ES-I3 (cell line): ENCODE data around the gene C1QTNF6.

Experiments used
- H3K36me3 ChIP-seq: 2 replicates; pipeline ENCODE4 v1.6.1; 2013; ENCODE audit warnings: mild to moderate bottlenecking, low read length, control low read depth, moderate library complexity; ENCODE audit not compliant: insufficient read depth
- H3K4me1 ChIP-seq: 2 replicates; pipeline ENCODE4 v1.6.1; 2013; ENCODE audit warnings: mild to moderate bottlenecking, control low read depth, low read length; ENCODE audit not compliant: insufficient read depth
- H3K9ac ChIP-seq: 2 replicates; pipeline ENCODE4 v1.6.1; 2013; ENCODE audit warnings: low read depth, mild to moderate bottlenecking, low read length, moderate library complexity
- H3K9me3 ChIP-seq: 2 replicates; pipeline ENCODE4 v1.6.1; 2013; ENCODE audit warnings: mild to moderate bottlenecking, low read length, moderate library complexity; ENCODE audit not compliant: control insufficient read depth, insufficient read depth

C1QTNF6 gene

DNA sequence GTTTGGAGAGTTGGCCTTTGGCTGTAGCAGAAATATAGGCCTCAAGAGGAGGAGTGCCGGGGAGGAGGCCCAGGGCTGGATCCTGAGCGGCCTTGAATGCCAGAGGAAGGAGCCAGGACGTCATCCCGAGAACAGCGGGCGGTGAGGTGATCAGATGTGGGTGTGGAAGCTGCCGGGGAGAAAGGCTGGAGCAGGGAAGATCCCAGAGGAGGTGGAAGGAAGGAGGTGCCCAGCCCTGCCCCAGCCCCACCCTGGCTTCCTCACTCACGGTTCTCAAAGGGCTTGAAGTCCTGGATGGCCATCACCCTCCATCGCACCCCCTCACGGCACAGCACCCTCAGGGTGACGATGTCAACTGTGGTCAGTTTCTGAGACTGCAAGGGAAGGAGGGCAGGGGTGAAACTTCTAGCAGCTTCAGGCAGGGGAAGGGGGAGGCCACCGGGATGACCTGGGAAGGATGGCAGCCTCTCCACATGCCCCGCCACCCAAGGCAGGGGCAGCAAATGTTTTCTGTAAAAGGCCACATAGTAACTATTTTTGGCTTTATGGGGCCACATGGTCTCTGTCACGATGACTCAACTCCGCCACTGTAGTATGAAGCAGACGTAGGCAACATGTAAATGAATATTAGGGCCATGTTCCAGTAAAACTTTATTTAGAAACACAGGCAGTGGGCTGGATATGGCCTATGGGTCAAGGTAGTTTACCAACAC lies 49.0 kb downstream of the C1QTNF6 start:
- H3K36me3 ChIP-seq, result no peaks in the 10 kb centered on the region; the same call in 1 of the 2 replicates
- no peak overlapping the region for H3K9ac ChIP-seq
- H3K4me1 ChIP-seq, result no peaks in the 10 kb centered on the region
- no peaks in the 10 kb centered on the region for H3K9me3 ChIP-seq

DNA sequence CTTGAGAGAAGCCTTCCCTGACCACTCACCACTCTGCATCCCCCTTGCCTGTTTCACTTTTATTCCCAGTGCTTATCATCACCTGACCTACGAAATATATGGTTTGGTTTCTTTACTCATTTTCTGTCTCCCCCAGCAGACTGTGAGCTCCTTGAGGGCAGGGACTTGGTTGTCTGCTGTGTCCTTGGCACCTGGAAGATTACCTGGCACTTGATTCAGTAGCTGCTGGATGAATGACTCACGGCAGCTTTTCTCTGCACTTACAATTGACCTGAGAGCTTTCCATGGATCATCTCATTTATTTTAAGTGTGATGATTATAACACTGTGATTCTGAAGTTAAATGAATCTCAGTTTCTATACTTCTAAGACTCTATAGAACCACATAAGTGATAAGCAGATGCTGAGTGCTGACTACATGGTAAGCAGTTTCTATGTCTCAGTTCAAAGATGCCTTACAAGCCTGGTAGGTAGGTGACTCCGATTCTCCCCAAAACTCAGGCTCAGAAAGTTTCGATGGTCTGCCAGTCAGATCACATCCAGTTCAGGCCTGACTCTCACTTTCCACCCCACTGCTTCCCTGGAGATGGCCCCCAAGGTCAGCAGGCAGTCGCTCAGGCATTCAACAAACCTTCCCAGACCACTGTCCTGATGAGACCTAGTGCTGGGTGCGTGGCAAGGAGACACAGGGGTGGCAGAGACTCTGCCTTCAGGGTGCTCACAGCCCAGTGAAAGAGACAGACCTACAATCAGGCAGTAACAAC lies 50.0 kb downstream of the C1QTNF6 start:
- Histone ChIP-seq H3K4me1 (no peaks in the 10 kb centered on the region), H3K9ac (no peak overlapping the region), H3K36me3 (no peaks in the 10 kb centered on the region; the same call in 1 of the 2 replicates), H3K9me3 (no peaks in the 10 kb centered on the region)

- no peaks in the 10 kb centered on the region; the same call in 1 of the 2 replicates for H3K36me3 ChIP-seq
Observed at GRCh38 chr22:37137131-37137530, 50.9 kb downstream of the C1QTNF6 start.

DNA sequence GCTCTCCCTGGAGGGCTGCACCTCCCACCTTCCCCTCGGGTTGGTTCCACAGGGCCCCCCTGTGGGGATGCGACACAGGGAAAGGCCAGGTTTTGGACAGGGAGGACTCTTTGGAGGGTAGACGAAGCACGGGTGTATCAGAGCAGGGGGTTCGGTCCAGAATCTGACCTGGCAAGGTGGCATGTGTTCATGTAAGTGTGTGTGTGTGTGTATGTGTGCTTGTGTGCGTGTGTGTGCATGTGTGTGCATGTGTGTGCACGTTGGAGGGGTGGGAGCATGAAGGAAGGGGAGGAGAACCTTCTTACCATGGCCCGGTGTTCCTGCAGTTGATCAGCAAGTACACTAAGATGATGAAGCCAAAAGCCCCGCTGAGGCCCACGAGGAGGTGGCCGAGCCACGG lies 53.0 kb downstream of the C1QTNF6 start:
- no peaks in the 10 kb centered on the region; the same call in 1 of the 2 replicates for H3K36me3 ChIP-seq
- H3K9me3 ChIP-seq, result no peaks in the 10 kb centered on the region
- H3K9ac ChIP-seq, result no peak overlapping the region
- H3K4me1 ChIP-seq, result no peaks in the 10 kb centered on the region

More at GRCh38 chr22:37137131-37137530, 50.9 kb downstream of the C1QTNF6 start:
- Histone ChIP-seq H3K4me1 (no peaks in the 10 kb centered on the region), H3K9ac (no peak overlapping the region), H3K9me3 (no peaks in the 10 kb centered on the region)

- Histone ChIP-seq H3K9me3 (no peaks in the 10 kb centered on the region), H3K9ac (no peak overlapping the region), H3K4me1 (no peaks in the 10 kb centered on the region), H3K36me3 (no peaks in the 10 kb centered on the region; the same call in 1 of the 2 replicates)
Observed at GRCh38 chr22:37133304-37134018, 54.6 kb downstream of the C1QTNF6 start.

- H3K4me1 ChIP-seq, result no peaks in the 10 kb centered on the region
- H3K9ac ChIP-seq, result no peak overlapping the region
- H3K36me3 ChIP-seq, result no peaks in the 10 kb centered on the region
- no peaks in the 10 kb centered on the region for H3K9me3 ChIP-seq
Observed at GRCh38 chr22:37132773-37133172, 55.3 kb downstream of the C1QTNF6 start.
